GM19043 (cell line): Measurements from ENCODE around the gene CRISPLD2.

Experiments
- ATAC-seq: cut with Tn5 transposase; IDR thresholded peaks from one replicate; pipeline ENCODE4 v1.9.1; 2021; ENCODE audit warnings: low read depth; ENCODE audit not compliant: unreplicated experiment

The CRISPLD2 gene

GRCh38 chr16:84800158-84800978, 19.4 kb upstream of the CRISPLD2 start:
- no peak for ATAC-seq

GRCh38 chr16:84803146-84803545, 16.6 kb upstream of the CRISPLD2 start:
- no peak for ATAC-seq

GRCh38 chr16:84804326-84804725, 15.5 kb upstream of the CRISPLD2 start:
- no peak for ATAC-seq

GRCh38 chr16:84806256-84806889, 13.4 kb upstream of the CRISPLD2 start:
- no peak for ATAC-seq

GRCh38 chr16:84806890-84807258, 12.9 kb upstream of the CRISPLD2 start:
- no peak for ATAC-seq

- no peak for ATAC-seq
Observed at GRCh38 chr16:84807776-84808175, 12.0 kb upstream of the CRISPLD2 start.

- no peak for ATAC-seq
Observed at GRCh38 chr16:84808826-84809225, 11.0 kb upstream of the CRISPLD2 start.

- no peak for ATAC-seq
Observed at GRCh38 chr16:84810518-84811273, 9.1 kb upstream of the CRISPLD2 start.

GRCh38 chr16:84811529-84811928, 8.3 kb upstream of the CRISPLD2 start:
- ATAC-seq: no peak

GRCh38 chr16:84813141-84813934, 6.4 kb upstream of the CRISPLD2 start:
- ATAC-seq: no peak

- no peak for ATAC-seq
Observed at GRCh38 chr16:84815462-84815861, 4.3 kb upstream of the CRISPLD2 start.

GRCh38 chr16:84816023-84816422, 3.8 kb upstream of the CRISPLD2 start:
- no peak for ATAC-seq

GRCh38 chr16:84816485-84816884, 3.3 kb upstream of the CRISPLD2 start:
- ATAC-seq: no peak

- no peak for ATAC-seq
Observed at GRCh38 chr16:84817206-84817605, 2.6 kb upstream of the CRISPLD2 start.

- ATAC-seq: no peak
Observed at GRCh38 chr16:84817613-84818012, 2.2 kb upstream of the CRISPLD2 start.

GRCh38 chr16:84818133-84818532, 1.7 kb upstream of the CRISPLD2 start:
- ATAC-seq: no peak

GRCh38 chr16:84818989-84819643, 669 bp upstream of the CRISPLD2 start:
- ATAC-seq: no peak

- no peak for ATAC-seq
Observed at GRCh38 chr16:84820305-84820684, 510 bp downstream of the CRISPLD2 start.

- no peak for ATAC-seq
Observed at GRCh38 chr16:84820771-84821170, 986 bp downstream of the CRISPLD2 start.

GRCh38 chr16:84821179-84821578, 1.4 kb downstream of the CRISPLD2 start:
- ATAC-seq: no peak
